Colonic mucosa (tissue), 4 donors: ENCODE measurements around the gene SLC22A31. TPM values are rescaled to one million over a fixed set of nuclear protein-coding genes. Genes with fewer than 3 reads are reported as not detected.
A peak's percentile ranks its signal among the peaks of the same experiment; 100 is the strongest.
"Not testable (repeated sequence)": the region's sequence is repeated elsewhere in the genome, so short reads cannot be mapped to it uniquely, and the experiment has no call there.

Experiments used
- DNase-seq: peaks from one replicate; pipeline ENCODE4 v3.0.0-alpha.2; 2020
- H3K27ac ChIP-seq: fragments of 200-600 bp; one replicate; pipeline ENCODE4 v1.8.0; 2021
- H3K27me3 ChIP-seq: fragments of 200-600 bp; one replicate; pipeline ENCODE4 v1.8.0; 2021
- H3K36me3 ChIP-seq: fragments of 200-600 bp; one replicate; pipeline ENCODE4 v1.8.0; 2021
- H3K4me1 ChIP-seq: fragments of 200-600 bp; one replicate; pipeline ENCODE4 v1.8.0; 2021; ENCODE audit warnings: mild to moderate bottlenecking
- H3K4me3 ChIP-seq: fragments of 200-600 bp; one replicate; pipeline ENCODE4 v1.8.0; 2021
- H3K9ac ChIP-seq, 2 donors: one replicate each; pipeline ENCODE4 v1.7.0; 2013; ENCODE audit warnings: control low read depth in 2 of 2, low read depth in 2 of 2, low read length in 2 of 2
- H3K9me3 ChIP-seq: fragments of 200-600 bp; one replicate; pipeline ENCODE4 v1.8.0; 2021
- CTCF ChIP-seq: fragments of 200-600 bp; IDR thresholded peaks from one replicate; pipeline ENCODE4 v1.8.0; 2022; ENCODE audit warnings: antibody characterized with exemption, mild to moderate bottlenecking
- intact Hi-C: fragments of 100-400 bp; cut with DNase I; formaldehyde crosslinking; loops from one replicate; pipeline ENCODE4 v1.14.1; 2022
- total RNA-seq, 2 donors: library from RNA; stranded (reverse); fragmentation: NEBNext Ultra II Directional in 1 of 2; extraction: Animal tissue kit (Norgen Biotek cat#: 25700) in 1 of 2; gene quantifications; one replicate each; pipeline ENCODE4 v1.2.1, GENCODE V29; 2021
- donor health status: healthy.
- donor health status: DM: no; HTN: no; CAD: no.
- donor health status: DM: no; HTN: no; CAD: no.

SLC22A31 gene
- total RNA-seq, 2 donors from 2014 or later: 1.3 TPM; not detected in 1

DNA sequence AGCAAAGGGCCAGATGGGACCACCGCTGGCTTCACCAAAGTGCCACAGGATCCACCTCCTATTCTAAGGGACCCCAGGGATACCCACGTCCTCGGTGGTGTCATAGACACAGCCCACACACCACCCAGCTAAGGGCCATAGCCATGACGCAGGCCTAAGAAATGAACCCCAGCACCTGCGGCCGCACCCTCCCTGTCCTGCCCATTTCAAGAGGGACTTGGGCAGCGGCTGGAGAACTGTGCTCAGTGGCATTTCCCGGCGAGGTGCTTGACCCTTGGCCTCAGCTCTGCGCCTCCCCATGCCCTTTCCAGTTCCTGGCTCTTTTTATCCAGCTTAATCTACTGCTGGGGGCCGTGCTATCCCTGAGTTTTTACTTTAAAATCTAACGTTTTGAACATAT is 44.4 kb upstream of the SLC22A31 start:
- Histone ChIP-seq H3K4me3 (no peak overlapping the region), H3K36me3 (no peaks in the 10 kb centered on the region), H3K27me3 (no peaks in the 10 kb centered on the region), H3K27ac (no peak overlapping the region), H3K9ac (no peak overlapping the region), H3K4me1 (peaks cover 3% of the 10 kb centered on the region), H3K9me3 (no peaks in the 10 kb centered on the region)
- intact Hi-C loops: no loop called here
- no peak for TF ChIP-seq CTCF
- DNase-seq: no peak

- H3K4me1 ChIP-seq, H3K4me3 ChIP-seq, H3K27ac ChIP-seq, H3K36me3 ChIP-seq, H3K27me3 ChIP-seq, H3K9ac ChIP-seq, H3K9me3 ChIP-seq, DNase-seq, intact Hi-C loops: not testable (repeated sequence)
These were observed 43.9 kb upstream of the SLC22A31 start for GRCh38 chr16:89244264-89244663.

GRCh38 chr16:89243664-89244063 is 43.3 kb upstream of the SLC22A31 start:
- no peak overlapping the region for H3K9ac ChIP-seq
- no peak for TF ChIP-seq CTCF
- H3K36me3 ChIP-seq: no peaks in the 10 kb centered on the region
- H3K27ac ChIP-seq: no peak overlapping the region
- no peak for DNase-seq
- intact Hi-C loops: no loop called here
- no peaks in the 10 kb centered on the region for H3K9me3 ChIP-seq
- H3K27me3 ChIP-seq: no peaks in the 10 kb centered on the region
- H3K4me3 ChIP-seq: no peak overlapping the region
- H3K4me1 ChIP-seq: peaks cover 3% of the 10 kb centered on the region

DNA sequence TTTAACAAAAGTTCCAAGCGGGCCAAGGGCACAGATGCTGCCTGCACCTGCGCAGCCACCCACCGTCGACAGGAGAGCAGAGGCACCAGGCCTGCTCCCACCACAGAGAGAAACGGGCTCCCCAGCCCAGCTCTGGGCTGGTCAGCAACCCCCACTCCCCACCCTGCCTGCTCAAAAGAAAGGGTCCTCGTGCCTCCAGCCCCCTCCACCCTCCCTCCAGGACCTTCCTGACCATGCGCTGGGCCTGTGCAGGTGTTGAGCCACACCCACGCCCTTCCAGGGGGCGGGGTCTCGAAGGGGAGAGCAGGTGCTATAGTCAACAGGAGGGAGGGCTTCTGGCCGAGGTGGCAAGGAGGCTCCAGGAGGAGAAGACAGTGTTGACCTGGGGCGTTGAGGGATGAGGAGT is 42.5 kb upstream of the SLC22A31 start:
- TF ChIP-seq CTCF: no peak
- peak; percentile 37 for DNase-seq
- no peaks in the 10 kb centered on the region for H3K27me3 ChIP-seq
- no peaks in the 10 kb centered on the region for H3K9me3 ChIP-seq
- H3K4me1 ChIP-seq: peaks cover 3% of the 10 kb centered on the region
- H3K9ac ChIP-seq: no peak overlapping the region
- intact Hi-C loops: no loop called here
- H3K36me3 ChIP-seq: no peaks in the 10 kb centered on the region
- no peak overlapping the region for H3K27ac ChIP-seq
- no peak overlapping the region for H3K4me3 ChIP-seq

DNA sequence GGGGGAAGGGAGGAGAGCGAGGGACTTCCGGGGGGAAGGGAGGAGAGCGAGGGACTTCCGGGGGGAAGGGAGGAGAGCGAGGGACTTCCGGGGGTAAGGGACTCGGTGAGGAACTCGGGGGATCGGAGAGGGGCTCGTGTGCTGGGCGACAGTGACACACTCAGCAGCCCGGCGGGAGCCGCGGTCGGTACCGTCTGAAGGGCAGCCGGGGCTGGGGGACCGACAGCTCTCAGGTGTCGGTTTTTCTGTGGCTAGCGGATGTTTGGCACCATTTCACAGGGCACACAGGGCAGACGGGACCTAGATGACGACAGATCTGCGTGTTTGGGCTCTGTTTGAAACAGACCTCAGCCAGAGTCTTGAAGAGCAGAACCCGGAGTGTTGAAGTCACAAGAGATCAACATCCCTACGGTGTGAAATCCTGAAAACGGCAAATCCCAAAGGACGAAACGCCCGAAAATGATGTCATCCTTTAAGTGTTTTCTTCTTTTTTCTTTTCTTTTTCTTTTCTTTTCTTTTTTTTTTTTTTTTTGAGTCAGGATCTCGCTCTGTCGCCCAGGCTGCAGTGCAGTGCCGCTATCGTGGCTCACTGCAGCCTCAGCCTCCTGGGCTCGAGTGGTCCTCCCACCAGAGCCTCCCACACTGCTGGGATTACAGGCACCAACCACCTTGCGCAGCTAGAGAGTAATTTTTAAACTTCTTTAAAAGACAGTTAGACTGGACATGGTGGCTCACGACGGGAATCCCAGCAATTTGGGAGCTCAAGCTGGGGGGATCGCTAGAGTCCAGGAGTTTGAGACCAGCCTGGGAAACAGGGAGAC is 41.1 kb upstream of the SLC22A31 start:
- intact Hi-C loops: no loop called here
- H3K27me3 ChIP-seq: no peaks in the 10 kb centered on the region
- H3K9ac ChIP-seq: peak overlapping the region; percentile 85 to 88
- DNase-seq: peak; percentile 71
- H3K4me1 ChIP-seq: no peaks in the 10 kb centered on the region
- H3K36me3 ChIP-seq: no peaks in the 10 kb centered on the region
- no peaks in the 10 kb centered on the region for H3K9me3 ChIP-seq
- no peak for TF ChIP-seq CTCF
- peak overlapping the region; percentile 74 for H3K4me3 ChIP-seq
- peak overlapping the region; percentile 97 for H3K27ac ChIP-seq

DNA sequence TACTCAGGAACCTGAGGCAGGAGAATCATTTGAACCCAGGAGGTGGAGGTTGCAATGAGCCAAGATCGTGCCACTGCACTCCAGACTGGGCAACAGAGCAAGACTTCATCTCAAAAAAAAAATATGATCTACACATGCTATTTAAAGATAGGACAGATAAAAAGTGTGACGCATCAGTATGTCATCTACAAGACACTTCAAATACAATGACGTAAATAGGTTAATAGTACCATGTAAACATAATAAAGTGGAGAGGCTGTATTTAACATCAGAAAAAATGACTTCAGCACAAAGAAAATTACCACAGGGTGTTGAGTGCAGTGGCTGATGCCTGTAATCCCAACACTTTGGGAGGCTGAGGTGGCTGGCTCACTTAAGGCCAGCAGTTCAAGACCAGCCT is 37.4 kb upstream of the SLC22A31 start:
- Histone ChIP-seq H3K27me3 (no peaks in the 10 kb centered on the region), H3K9ac (no peak overlapping the region), H3K9me3 (no peaks in the 10 kb centered on the region), H3K36me3 (no peaks in the 10 kb centered on the region), H3K27ac (no peak overlapping the region), H3K4me1 (no peaks in the 10 kb centered on the region), H3K4me3 (no peak overlapping the region)
- no peak for TF ChIP-seq CTCF
- no peak for DNase-seq
- intact Hi-C loops: no loop called here
